OCI-LY1 (cell line): ENCODE measurements around the gene GNAL.

Experiments
- H2AFZ ChIP-seq: fragments of 200-600 bp; sonication (generic), shearing (Covaris generic); 2 replicates; pipeline ENCODE4 v1.6.0; 2014; ENCODE audit warnings: antibody characterized with exemption, mild to moderate bottlenecking, low read length
- H3F3A ChIP-seq: fragments of 200-600 bp; sonication (generic), shearing (Covaris generic); 2 replicates; pipeline ENCODE4 v1.6.0; 2014; ENCODE audit warnings: mild to moderate bottlenecking, antibody characterized with exemption, low read length, moderate library complexity; ENCODE audit not compliant: insufficient read depth
- H3K27ac ChIP-seq: fragments of 200-600 bp; sonication (generic); 2 replicates; pipeline ENCODE4 v1.5.1; 2014; ENCODE audit warnings: low read length, mixed run types, mild to moderate bottlenecking, low read depth; ENCODE audit not compliant: poor library complexity, severe bottlenecking
- H3K27me3 ChIP-seq: fragments of 200-600 bp; sonication (generic); 2 replicates; pipeline ENCODE4 v1.6.0; 2014; ENCODE audit warnings: antibody characterized with exemption, mild to moderate bottlenecking, low read length, moderate library complexity; ENCODE audit not compliant: insufficient read depth
- H3K36me3 ChIP-seq: fragments of 200-600 bp; sonication (generic); 2 replicates; pipeline ENCODE4 v1.6.1; 2014; ENCODE audit warnings: mild to moderate bottlenecking, antibody characterized with exemption, low read length, moderate library complexity, mixed read lengths; ENCODE audit not compliant: insufficient read depth
- H3K4me1 ChIP-seq: fragments of 200-600 bp; sonication (generic); 2 replicates; pipeline ENCODE4 v1.5.1; 2014; ENCODE audit warnings: mild to moderate bottlenecking, low read length, moderate library complexity; ENCODE audit not compliant: insufficient read depth, severe bottlenecking
- H3K4me2 ChIP-seq: fragments of 200-600 bp; sonication (generic), shearing (Covaris generic); 2 replicates; pipeline ENCODE4 v1.6.1; 2014; ENCODE audit warnings: low read length
- H3K4me3 ChIP-seq: fragments of 200-600 bp; sonication (generic); 2 replicates; pipeline ENCODE4 v1.5.1; 2014; ENCODE audit warnings: low read length, low read depth, mild to moderate bottlenecking, mixed read lengths; ENCODE audit not compliant: poor library complexity, severe bottlenecking
- H3K79me2 ChIP-seq: fragments of 200-600 bp; shearing (Covaris generic); 2 replicates; pipeline ENCODE4 v1.6.1; 2016; ENCODE audit warnings: mixed run types, low read length, mixed read lengths; ENCODE audit not compliant: insufficient read depth
- H3K9ac ChIP-seq: fragments of 200-600 bp; sonication (generic), shearing (Covaris generic); 2 replicates; pipeline ENCODE4 v1.6.1; 2014; ENCODE audit warnings: mild to moderate bottlenecking, low read length, mixed read lengths
- H3K9me2 ChIP-seq: fragments of 200-600 bp; sonication (generic), shearing (Covaris generic); 2 replicates; pipeline ENCODE4 v1.6.1; 2014; ENCODE audit warnings: low read depth, mild to moderate bottlenecking, low read length, mixed read lengths
- H3K9me3 ChIP-seq: fragments of 200-600 bp; shearing (Covaris generic); 2 replicates; pipeline ENCODE4 v1.6.1; 2014; ENCODE audit warnings: low read length, mixed read lengths
- H4K20me1 ChIP-seq: fragments of 200-600 bp; sonication (generic), shearing (Covaris generic); 2 replicates; pipeline ENCODE4 v1.6.0; 2016; ENCODE audit warnings: mild to moderate bottlenecking, low read length; ENCODE audit not compliant: insufficient read depth
- CTCF ChIP-seq: fragments of 200-600 bp; sonication (generic), shearing (Covaris generic); IDR thresholded peaks from 2 replicates; pipeline ENCODE4 v1.5.1; 2017; ENCODE audit warnings: mild to moderate bottlenecking, antibody characterized with exemption, low read length, moderate library complexity, mixed read lengths
- EZH2 ChIP-seq: fragments of 200-600 bp; sonication (generic), shearing (Covaris generic); IDR thresholded peaks from 2 replicates; pipeline ENCODE4 v1.8.0; 2017; ENCODE audit warnings: borderline replicate concordance, mixed run types, mild to moderate bottlenecking, antibody characterized with exemption, low read length, moderate library complexity, mixed read lengths

The GNAL gene

DNA sequence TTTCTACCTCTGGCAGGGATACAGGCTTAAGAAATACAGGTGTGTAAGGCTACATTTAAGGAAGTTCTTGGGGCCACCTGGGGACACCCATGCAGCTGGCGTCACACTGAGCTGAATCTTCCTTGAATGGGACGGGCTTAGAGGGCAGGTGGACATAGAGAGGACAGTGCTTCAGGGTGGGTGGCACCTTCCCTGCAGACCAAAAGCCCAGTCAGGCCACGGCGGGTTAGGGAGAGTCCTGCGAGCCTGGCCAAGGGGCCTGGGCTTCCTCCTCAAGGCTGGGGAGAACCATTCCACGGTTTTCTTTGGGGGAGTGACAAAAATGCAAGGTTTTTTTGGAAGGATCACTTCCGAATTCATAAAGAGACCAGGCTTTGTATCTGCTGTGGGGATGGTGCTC lies 73.4 kb downstream of the GNAL start:
- Histone ChIP-seq H3K9me2 (no peaks in the 10 kb centered on the region), H3K27me3 (no peaks in the 10 kb centered on the region), H4K20me1 (no peaks in the 10 kb centered on the region), H3K79me2 (no peaks in the 10 kb centered on the region), H3K9me3 (no peaks in the 10 kb centered on the region), H3K27ac (no peak overlapping the region), H3K9ac (no peak overlapping the region), H3K4me1 (no peaks in the 10 kb centered on the region), H3F3A (no peaks in the 10 kb centered on the region), H3K4me2 (no peak overlapping the region), H3K4me3 (no peak overlapping the region), H3K36me3 (no peaks in the 10 kb centered on the region), H2AFZ (no peak overlapping the region)
- TF ChIP-seq EZH2 (no peak), CTCF (no peak)

GRCh38 chr18:11767329-11767728 lies 78.3 kb downstream of the GNAL start:
- H3K4me1 ChIP-seq, result no peaks in the 10 kb centered on the region
- no peak overlapping the region for H3K4me2 ChIP-seq
- no peaks in the 10 kb centered on the region for H3K36me3 ChIP-seq
- H3K4me3 ChIP-seq, result no peak overlapping the region
- no peaks in the 10 kb centered on the region for H3K9me2 ChIP-seq
- no peak overlapping the region for H3K9ac ChIP-seq
- H3K27me3 ChIP-seq, result no peaks in the 10 kb centered on the region
- H4K20me1 ChIP-seq, result no peaks in the 10 kb centered on the region
- H3F3A ChIP-seq, result no peaks in the 10 kb centered on the region
- no peak overlapping the region for H2AFZ ChIP-seq
- H3K79me2 ChIP-seq, result no peaks in the 10 kb centered on the region
- H3K27ac ChIP-seq, result no peak overlapping the region
- H3K9me3 ChIP-seq, result no peaks in the 10 kb centered on the region
- TF ChIP-seq EZH2, result no peak
- TF ChIP-seq CTCF, result no peak

DNA sequence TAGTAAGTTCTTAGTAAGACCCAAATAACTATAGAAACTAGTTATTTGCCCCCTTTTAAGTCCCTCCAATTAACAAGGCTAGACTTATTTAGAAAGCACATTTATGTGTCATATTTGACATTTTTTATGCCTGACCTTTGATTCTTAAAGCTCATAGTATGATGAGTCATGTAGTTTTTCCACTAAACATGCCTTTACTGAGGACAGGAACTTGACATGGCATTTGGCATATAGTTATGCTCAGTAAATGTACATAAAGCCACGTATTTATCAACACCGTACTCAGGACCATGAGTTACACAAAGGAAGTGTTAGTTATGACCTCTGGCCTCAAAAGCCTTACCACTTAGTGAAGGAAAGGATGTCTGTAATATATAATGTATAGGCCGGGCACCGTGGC lies 78.9 kb downstream of the GNAL start:
- no peak overlapping the region for H3K9ac ChIP-seq
- H4K20me1 ChIP-seq, result no peaks in the 10 kb centered on the region
- H3K27ac ChIP-seq, result no peak overlapping the region
- H3K9me2 ChIP-seq, result no peaks in the 10 kb centered on the region
- no peaks in the 10 kb centered on the region for H3F3A ChIP-seq
- H2AFZ ChIP-seq, result no peak overlapping the region
- H3K4me1 ChIP-seq, result no peaks in the 10 kb centered on the region
- H3K4me3 ChIP-seq, result no peak overlapping the region
- H3K79me2 ChIP-seq, result no peaks in the 10 kb centered on the region
- no peaks in the 10 kb centered on the region for H3K9me3 ChIP-seq
- no peaks in the 10 kb centered on the region for H3K27me3 ChIP-seq
- TF ChIP-seq CTCF (no peak), EZH2 (no peak)
- no peaks in the 10 kb centered on the region for H3K36me3 ChIP-seq
- no peak overlapping the region for H3K4me2 ChIP-seq
